Liver (tissue), 3 donors: ENCODE data around the gene TMEM161A.
"Not testable (repeated sequence)": the region's sequence is repeated elsewhere in the genome, so short reads cannot be mapped to it uniquely, and the experiment has no call there.

Source experiments
- CTCF ChIP-seq: fragments of 150-350 bp; IDR thresholded peaks from 2 replicates; pipeline ENCODE4 v1.5.1; 2017; ENCODE audit warnings: improper control_type of control experiment, low read depth, low read length; ENCODE audit not compliant: missing input control
- GABPA ChIP-seq, 2 donors: IDR thresholded peaks in 1 of 2; conservative IDR thresholded peaks in 1 of 2; 2 replicates each; pipeline ENCODE4 v1.6.1; 2016; ENCODE audit warnings: antibody characterized with exemption in 2 of 2, mild to moderate bottlenecking in 1 of 2, moderate library complexity in 1 of 2
- HNF4A ChIP-seq, 2 donors: conservative IDR thresholded peaks; 2 replicates each; pipeline ENCODE4 v1.6.1; 2016; ENCODE audit warnings: antibody characterized with exemption in 2 of 2, mild to moderate bottlenecking in 2 of 2
- JUND ChIP-seq, 2 donors: IDR thresholded peaks; 2 replicates each; pipeline ENCODE4 v1.6.1; 2016; ENCODE audit warnings: antibody characterized with exemption in 2 of 2
- MAX ChIP-seq: IDR thresholded peaks from 2 replicates; pipeline ENCODE4 v1.6.1; 2016; ENCODE audit warnings: antibody characterized with exemption
- NR2F2 ChIP-seq: IDR thresholded peaks from 2 replicates; pipeline ENCODE4 v1.6.1; 2016; ENCODE audit warnings: antibody characterized with exemption
- RAD21 ChIP-seq, 2 donors: IDR thresholded peaks; 2 replicates each; pipeline ENCODE4 v1.6.1; 2016; ENCODE audit warnings: antibody characterized with exemption in 2 of 2, mild to moderate bottlenecking in 2 of 2
- REST ChIP-seq: IDR thresholded peaks from 2 replicates; pipeline ENCODE4 v1.6.1; 2016; ENCODE audit warnings: antibody characterized with exemption, mild to moderate bottlenecking
- RXRA ChIP-seq, 2 donors: IDR thresholded peaks; 2 replicates each; pipeline ENCODE4 v1.6.1; 2017 to 2018; ENCODE audit warnings: antibody characterized with exemption in 2 of 2, mild to moderate bottlenecking in 1 of 2
- TAF1 ChIP-seq: conservative IDR thresholded peaks from 2 replicates; pipeline ENCODE4 v1.6.1; 2016; ENCODE audit warnings: antibody characterized with exemption, mild to moderate bottlenecking
- YY1 ChIP-seq: IDR thresholded peaks from 2 replicates; pipeline ENCODE4 v1.6.1; 2016; ENCODE audit warnings: antibody characterized with exemption, mild to moderate bottlenecking
- ZBTB33 ChIP-seq: IDR thresholded peaks from 2 replicates; pipeline ENCODE4 v1.6.1; 2016; ENCODE audit warnings: antibody characterized with exemption
- donor health status: healthy.
- donor health status: healthy.

GRCh38 chr19:19148504-19148903 lies 10.2 kb upstream of the TMEM161A start:
- TF ChIP-seq CTCF; ZBTB33; YY1; JUND (IDR thresholded peaks at IDR 0.05); RAD21 (IDR thresholded peaks at IDR 0.05); MAX; REST; HNF4A (conservative IDR thresholded peaks at IDR 0.05); GABPA (IDR thresholded peaks at IDR 0.05 in 1 of 2, conservative IDR thresholded peaks at IDR 0.05 in 1 of 2); NR2F2; RXRA (IDR thresholded peaks at IDR 0.05); TAF1: not testable (repeated sequence)
